Measurements from ENCODE around the gene NBEAL2.

- TF ChIP-seq CTCF (IDR thresholded peaks at IDR 0.05; ENCODE audit: low read length) (no peak), EZH2 (IDR thresholded peaks at IDR 0.05; ENCODE audit: borderline replicate concordance, low read length) (no peak)
Observed at GRCh38 chr3:46942076-46942475, 37.4 kb upstream of the NBEAL2 start.
